ENCODE results near the gene DLGAP4. TPM values are rescaled to one million over a fixed set of nuclear protein-coding genes. Genes with fewer than 3 reads are reported as not detected.

The DLGAP4 gene
- total and polyA plus RNA-seq, 2 of the 13 experiments (the other 11 are each of a cell fraction or from before 2014, with no cell fraction given) = 15.2 to 26.7 TPM

- H2AFZ ChIP-seq (ENCODE audit: low read length) = no peak overlapping the region
- ChIA-PET CTCF (ENCODE audit: low intra/inter-chr PET ratio, low total read pairs) (interaction anchor here (1.1 to 1.8 kb wide), 3 partner anchors 126 to 197 kb away, joined by 4 to 8 read pairs (median 6); no protein-coding TSS in a partner anchor), POLR2A (interaction anchor here (1.0 to 1.3 kb wide), 3 partner anchors 129 to 164 kb away, joined by 3 to 7 read pairs (median 5); partner anchors contain the start of gene AAR2)
- in situ Hi-C loops (cut with HindIII; ENCODE audit: extremely low pct_ligation_motif_present, low pct_unique_long_range_greater_than_20kb) (no loop called here), intact Hi-C loops (cut with micrococcal nuclease; ENCODE audit: unreplicated experiment) (loop anchor here (1.0 to 10.0 kb wide), 3 partner anchors 125 to 197 kb away; no protein-coding TSS in a partner anchor)
- H3K27me3 ChIP-seq (ENCODE audit: control insufficient read depth in 1 of 2, insufficient read depth in 2 of 2, low read length in 2 of 2) = peaks cover 0 to 27% of the 10 kb centered on the region in 2 experiments; a peak in 2 of 5 replicates
- no peaks in the 10 kb centered on the region for H3K79me2 ChIP-seq (ENCODE audit: insufficient read depth, low read length)
- H3K4me3 ChIP-seq (replicated peaks in 1 of 3; ENCODE audit: insufficient read depth in 1 of 3, low read depth in 2 of 3, low read length in 3 of 3) = no peak overlapping the region
- peaks cover 6% of the 10 kb centered on the region for H3K4me1 ChIP-seq (ENCODE audit: insufficient read depth, low read length)
- BruUV-seq (replicated peaks) = no TSS peak
- no peak for ATAC-seq
- no peak for DNase-seq (ENCODE audit: low spot score)
- H3K9ac ChIP-seq (ENCODE audit: insufficient read depth, low read depth, low read length) = no peak overlapping the region
- no peaks in the 10 kb centered on the region for H4K20me1 ChIP-seq (ENCODE audit: insufficient read depth, low read length)
- no peaks in the 10 kb centered on the region for H3K9me3 ChIP-seq (ENCODE audit: low read length)
- no peak overlapping the region for H3K27ac ChIP-seq (ENCODE audit: extremely low read length, insufficient read depth, low read length)
- H3K4me2 ChIP-seq (ENCODE audit: low read depth, low read length) = no peak overlapping the region
- no peaks in the 10 kb centered on the region for H3K36me3 ChIP-seq (replicated peaks in 1 of 2; ENCODE audit: control insufficient read depth in 1 of 2, insufficient read depth in 2 of 2, low read length in 2 of 2)
- no peak for FAIRE-seq
- WGBS (ENCODE audit: low lambda C conversion rate) = 41% methylated on average over 7 of the region's 7 CpGs
- no peak for TF ChIP-seq SP1 (IDR thresholded peaks at IDR 0.05)
- TF ChIP-seq SP1 (CRISPR knock-in tag; IDR thresholded peaks at IDR 0.05) = no peak; the same call in 1 of the 2 replicates
- no peak for TF ChIP-seq ATF3 (CRISPR knock-in tag; IDR thresholded peaks at IDR 0.05)
- no peak for TF ChIP-seq ZNF441 (CRISPR knock-in tag; IDR thresholded peaks at IDR 0.05; ENCODE audit: borderline replicate concordance)
- no peak for TF ChIP-seq ZNF781 (CRISPR knock-in tag; IDR thresholded peaks at IDR 0.05; ENCODE audit: borderline replicate concordance, not compliant biosample characterization)
- TF ChIP-seq NONO (IDR thresholded peaks at IDR 0.05) = no peak
- 0 out of 2 replicates have a peak, but pooled peaks have one; percentile 4 for TF ChIP-seq NONO (CRISPR knock-in tag; conservative IDR thresholded peaks at IDR 0.05)
- 0 out of 2 replicates have a peak, but pooled peaks have one; percentile 2 for TF ChIP-seq FOXO1 (CRISPR knock-in tag; IDR thresholded peaks at IDR 0.05)
- TF ChIP-seq GFI1 (CRISPR knock-in tag; IDR thresholded peaks at IDR 0.05; ENCODE audit: borderline replicate concordance) = no peak
- TF ChIP-seq, protein P1, sequence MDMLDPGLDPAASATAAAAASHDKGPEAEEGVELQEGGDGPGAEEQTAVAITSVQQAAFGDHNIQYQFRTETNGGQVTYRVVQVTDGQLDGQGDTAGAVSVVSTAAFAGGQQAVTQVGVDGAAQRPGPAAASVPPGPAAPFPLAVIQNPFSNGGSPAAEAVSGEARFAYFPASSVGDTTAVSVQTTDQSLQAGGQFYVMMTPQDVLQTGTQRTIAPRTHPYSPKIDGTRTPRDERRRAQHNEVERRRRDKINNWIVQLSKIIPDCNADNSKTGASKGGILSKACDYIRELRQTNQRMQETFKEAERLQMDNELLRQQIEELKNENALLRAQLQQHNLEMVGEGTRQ (IDR thresholded peaks at IDR 0.05; ENCODE audit: low read depth, low read length) = no peak
- TF ChIP-seq, protein P1 (CRISPR knock-in tag; IDR thresholded peaks at IDR 0.05; ENCODE audit: borderline replicate concordance) = no peak
- TF ChIP-seq ZNF256 (CRISPR knock-in tag; conservative IDR thresholded peaks at IDR 0.05) = no peak
- no peak for TF ChIP-seq ZNF235 (CRISPR knock-in tag; IDR thresholded peaks at IDR 0.05; ENCODE audit: borderline replicate concordance)
- TF ChIP-seq ZNF484 (CRISPR knock-in tag; IDR thresholded peaks at IDR 0.05; ENCODE audit: borderline replicate concordance, low read depth) = no peak
- no peak for TF ChIP-seq ZNF557 (CRISPR knock-in tag; IDR thresholded peaks at IDR 0.05)
- peak; percentile 22 for TF ChIP-seq PHF5A (CRISPR knock-in tag; IDR thresholded peaks at IDR 0.05; ENCODE audit: low read depth, unreplicated experiment)
- no peak for TF ChIP-seq ATM (IDR thresholded peaks at IDR 0.05; ENCODE audit: borderline replicate concordance)
- TF ChIP-seq MIER3 (CRISPR knock-in tag; IDR thresholded peaks at IDR 0.05; ENCODE audit: borderline replicate concordance) = no peak
- no peak for TF ChIP-seq GABPB1 (CRISPR knock-in tag; IDR thresholded peaks at IDR 0.05)
- no peak for TF ChIP-seq RFXAP (CRISPR knock-in tag; IDR thresholded peaks at IDR 0.05; ENCODE audit: borderline replicate concordance)
Observed at GRCh38 chr20:36399969-36400545, 93.9 kb downstream of the DLGAP4 start.

Data from HepG2 (cell line).